Upper lobe of left lung (tissue), 4 donors: ENCODE measurements around the gene MYL6B.

ENCODE experiments used
- CTCF ChIP-seq, 6 experiments: fragments of 450-650 bp in 4 of 6; fragments of 200-600 bp in 2 of 6; sonication (generic) in 2 of 6; IDR thresholded peaks; one replicate each; pipeline ENCODE4 v1.5.1; 2016 to 2019; ENCODE audit warnings: antibody characterized with exemption in 6 of 6
- POLR2A ChIP-seq, 4 donors: fragments of 450-650 bp; IDR thresholded peaks; one replicate each; pipeline ENCODE4 v1.5.1; 2016 to 2017; ENCODE audit warnings: antibody characterized with exemption in 4 of 4, mild to moderate bottlenecking in 2 of 4
- POLR2AphosphoS5 ChIP-seq, 2 donors: sonication (generic); formaldehyde crosslinking; IDR thresholded peaks; one replicate each; pipeline ENCODE4 v1.5.1; 2017; ENCODE audit warnings: antibody characterized with exemption in 2 of 2

GRCh38 chr12:56160193-56160763, 7.9 kb downstream of the MYL6B start:
- TF ChIP-seq CTCF (IDR thresholded peaks at IDR 0.05) = no peak
- TF ChIP-seq POLR2A (IDR thresholded peaks at IDR 0.05) = no peak
- TF ChIP-seq POLR2AphosphoS5 (IDR thresholded peaks at IDR 0.05) = peak; percentile 46 to 70
